Activated CD4-positive, alpha-beta T cell treated with anti-CD3 and anti-CD28 coated beads for 1 hour (primary cell): ENCODE results near the gene SCUBE1.
"Not testable (repeated sequence)": the region's sequence is repeated elsewhere in the genome, so short reads cannot be mapped to it uniquely, and the experiment has no call there.

ENCODE experiments used
- DNase-seq: peaks from one replicate; pipeline ENCODE4 v3.0.0-alpha.2; 2020

SCUBE1 gene

DNA sequence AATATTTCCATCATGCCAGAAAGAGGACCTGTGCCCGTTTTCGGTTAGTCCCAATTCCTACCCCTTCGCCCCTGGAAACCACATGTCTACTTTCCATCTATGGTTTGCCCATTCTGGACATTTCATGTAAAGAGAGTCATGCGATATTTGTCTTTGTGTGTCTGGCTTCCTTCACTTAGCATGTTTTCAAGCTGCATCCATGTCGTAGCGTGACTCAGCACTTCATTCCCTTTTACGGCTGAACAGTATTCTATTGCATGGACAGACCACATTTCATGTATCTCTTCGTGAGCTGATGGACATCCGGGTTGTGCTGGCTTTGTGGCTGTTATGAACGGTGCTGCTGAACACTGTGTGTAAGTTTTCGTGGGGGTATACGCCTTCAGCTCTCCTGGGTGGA lies 43.4 kb downstream of the SCUBE1 start:
- DNase-seq, result no peak

DNA sequence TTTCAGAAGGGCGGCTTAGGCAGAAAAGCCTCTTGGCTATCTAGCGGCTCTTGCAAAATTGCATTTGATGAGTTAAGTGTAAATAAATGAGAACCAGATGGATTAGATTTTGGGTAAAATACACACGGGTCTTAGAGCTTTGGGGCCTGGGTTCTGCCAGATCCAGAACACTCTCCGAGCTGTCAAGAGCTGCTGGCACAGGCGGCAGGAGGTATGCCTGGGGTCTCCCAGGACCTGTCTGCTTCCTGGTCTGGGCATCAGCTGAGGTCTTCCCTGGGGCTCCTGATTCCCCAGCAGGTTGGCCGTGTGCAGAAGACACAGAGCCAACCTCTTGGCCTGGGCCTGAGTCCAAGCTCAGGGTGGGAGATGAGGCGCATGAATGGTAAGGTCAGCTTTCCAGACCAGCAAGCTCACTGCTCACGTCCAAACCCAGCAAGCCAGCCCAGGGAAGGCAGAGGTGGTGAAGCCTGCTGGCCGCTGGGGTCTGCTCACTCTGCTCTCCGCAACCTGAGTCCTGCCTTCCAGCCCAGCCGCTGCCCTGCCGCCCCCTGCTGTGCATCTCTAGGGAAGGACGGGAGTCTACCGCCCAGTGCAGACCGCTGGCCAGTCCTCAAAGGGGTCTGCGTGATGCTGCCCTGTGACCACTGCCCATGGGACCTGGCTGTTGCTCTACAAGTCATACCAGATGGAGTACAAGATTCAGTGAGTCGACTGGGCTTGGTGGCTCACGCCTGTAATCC lies 44.9 kb downstream of the SCUBE1 start:
- DNase-seq, result no peak

DNA sequence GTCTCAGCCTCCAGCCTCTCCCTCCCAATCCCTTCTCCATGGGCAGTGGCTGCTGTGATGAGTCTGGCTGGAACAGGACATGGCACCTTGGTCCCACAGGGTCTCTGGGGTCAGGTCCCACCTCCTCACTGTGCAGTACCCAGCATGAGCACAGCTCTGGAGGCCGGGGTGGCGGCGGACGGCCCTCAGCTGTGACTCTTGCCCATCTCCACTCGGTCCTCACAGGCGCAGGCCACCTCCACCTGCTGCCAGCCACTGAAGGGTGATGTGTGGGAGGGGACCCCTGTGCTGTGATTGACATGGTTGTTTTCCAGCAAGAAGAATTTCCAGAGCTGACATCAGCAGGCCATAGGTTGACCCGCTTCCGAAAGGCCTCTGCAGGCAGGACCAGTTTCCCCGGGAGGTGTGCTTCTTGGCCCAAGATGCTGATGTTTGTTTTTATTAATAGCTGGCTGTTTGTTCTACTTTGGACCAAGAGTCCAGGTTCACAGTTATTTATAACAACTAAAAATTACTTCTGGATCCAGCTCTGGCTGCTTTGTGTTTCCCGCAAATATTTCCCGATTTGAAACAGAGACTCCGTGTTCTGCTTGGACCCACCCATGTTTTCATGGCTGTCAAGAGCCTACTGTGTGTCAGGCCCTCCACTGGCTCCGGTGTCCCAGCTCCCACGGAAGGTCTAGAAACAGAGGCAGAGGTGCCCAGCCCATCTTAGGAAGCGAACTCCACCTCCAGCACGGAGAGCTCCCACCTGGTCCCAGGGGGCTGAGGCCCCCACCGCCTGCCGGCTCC lies 45.7 kb downstream of the SCUBE1 start:
- no peak for DNase-seq

DNA sequence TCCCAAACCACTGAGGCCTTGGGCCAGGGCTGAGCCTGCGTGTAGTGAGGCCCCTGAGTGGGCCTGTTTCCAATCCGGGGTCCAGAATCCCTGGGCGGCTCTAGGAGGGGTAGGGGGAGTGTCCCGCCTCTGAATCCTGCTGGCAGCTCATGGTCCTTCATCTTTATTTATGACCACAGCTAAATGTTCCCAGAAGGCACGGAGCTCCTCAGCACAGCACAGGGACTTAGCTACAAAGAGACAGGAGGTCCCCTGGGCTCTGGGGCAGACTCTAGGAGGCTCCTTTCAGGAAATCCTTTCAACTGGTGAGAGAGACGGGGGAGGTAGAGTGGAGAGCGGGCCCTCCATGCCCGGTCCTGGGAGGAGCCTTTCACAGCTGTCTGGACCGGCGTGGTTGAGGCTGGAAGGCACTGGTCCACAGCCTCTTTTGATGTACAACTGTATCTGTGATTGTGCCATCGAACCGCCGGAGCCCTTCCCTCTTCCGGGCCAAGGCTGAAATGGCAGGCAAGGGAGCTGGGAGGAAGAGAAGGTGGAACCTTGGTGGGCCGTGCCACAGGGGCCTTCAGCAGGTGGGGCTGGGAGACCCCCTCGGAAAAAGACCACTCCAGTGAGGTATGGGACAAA lies 46.8 kb downstream of the SCUBE1 start:
- no peak for DNase-seq

GRCh38 chr22:43295660-43296059 lies 47.5 kb downstream of the SCUBE1 start:
- no peak for DNase-seq

DNA sequence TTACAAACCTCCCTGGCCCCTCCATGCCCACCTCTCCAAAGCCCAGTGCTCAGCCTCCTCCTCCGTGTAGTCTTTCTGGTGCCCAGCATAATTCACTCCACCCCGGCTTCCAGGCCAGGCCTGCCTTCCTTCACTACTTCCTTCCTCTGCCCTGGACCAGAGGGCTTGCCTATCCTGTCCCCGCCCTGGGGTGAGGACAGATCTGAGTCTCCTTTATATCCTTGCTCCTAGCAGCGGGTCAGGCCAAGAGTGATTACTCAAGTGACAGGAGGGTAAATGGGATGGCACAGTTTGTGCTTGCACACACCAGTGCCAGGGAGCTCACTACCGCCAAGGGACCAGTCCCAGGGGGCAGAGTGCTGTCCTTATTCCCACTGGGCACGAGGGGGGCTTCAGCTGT lies 48.0 kb downstream of the SCUBE1 start:
- no peak for DNase-seq

- DNase-seq, result no peak
These were observed 49.3 kb downstream of the SCUBE1 start for GRCh38 chr22:43293655-43294392.

DNA sequence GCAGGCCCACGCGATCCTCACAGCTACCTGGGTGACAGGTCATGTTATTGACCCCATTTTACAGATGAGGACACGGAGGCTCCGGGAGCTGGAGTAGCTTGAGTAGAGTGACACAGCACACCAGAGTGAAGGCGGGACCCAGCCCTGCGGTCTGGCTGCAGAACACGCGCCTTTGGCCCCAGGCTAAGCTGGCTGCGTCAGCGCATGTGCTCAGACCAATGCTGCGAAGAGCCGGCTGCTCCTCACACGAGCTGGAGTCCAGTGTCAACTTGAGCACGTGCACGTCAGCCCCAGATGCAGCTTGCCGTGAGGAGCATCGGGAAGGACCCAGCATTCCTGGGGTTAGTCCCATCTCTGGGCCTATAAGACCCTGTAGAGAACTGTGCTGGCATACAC lies 49.9 kb downstream of the SCUBE1 start:
- DNase-seq, result no peak

GRCh38 chr22:43292630-43293018 lies 50.5 kb downstream of the SCUBE1 start:
- no peak for DNase-seq

DNA sequence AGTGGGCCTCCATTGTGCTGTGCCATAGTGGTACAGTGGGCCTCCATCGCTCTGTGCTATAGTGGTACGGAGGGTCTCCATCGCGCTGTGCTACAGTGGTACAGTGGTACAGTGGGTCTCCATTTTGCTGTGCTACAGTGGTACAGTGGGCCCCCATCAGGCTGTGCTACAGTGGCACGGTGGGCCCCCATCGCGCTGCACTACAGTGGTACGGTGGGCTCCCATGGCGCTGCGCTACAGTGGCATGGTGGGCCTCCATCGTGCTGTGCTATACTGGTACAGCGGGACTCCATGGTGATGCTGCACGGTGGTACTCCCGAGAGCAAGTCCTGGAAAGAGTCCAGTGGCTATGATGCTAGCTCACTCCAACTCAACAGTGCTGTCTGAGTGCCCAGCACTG lies 51.8 kb downstream of the SCUBE1 start:
- no peak for DNase-seq

GRCh38 chr22:43289976-43290721 lies 53.0 kb downstream of the SCUBE1 start:
- DNase-seq, result no peak

GRCh38 chr22:43289531-43289963 lies 53.6 kb downstream of the SCUBE1 start:
- no peak for DNase-seq

GRCh38 chr22:43288807-43289420 lies 54.3 kb downstream of the SCUBE1 start:
- DNase-seq, result no peak

- DNase-seq, result no peak
These were observed 54.8 kb downstream of the SCUBE1 start for GRCh38 chr22:43288378-43288777.

DNA sequence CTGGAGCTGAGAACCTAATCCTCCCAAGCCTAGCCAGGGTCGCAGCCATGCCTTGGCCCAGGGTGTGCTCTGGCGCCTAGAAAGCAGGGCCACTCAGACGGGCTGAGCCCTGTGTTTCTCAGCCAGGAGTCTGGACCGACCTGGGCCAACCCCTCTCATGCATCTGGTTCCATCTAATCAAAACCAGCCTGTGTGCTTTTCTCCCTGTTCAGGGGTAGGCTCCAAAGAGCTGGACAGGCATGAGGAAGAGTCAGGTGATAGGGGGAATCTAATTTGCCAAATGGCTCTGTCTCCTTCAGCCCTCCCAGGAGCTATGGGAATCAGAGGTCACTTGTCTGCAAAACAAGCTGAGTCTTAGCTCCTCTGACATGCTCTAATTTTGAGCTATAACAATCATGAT lies 55.7 kb downstream of the SCUBE1 start:
- DNase-seq, result no peak

- DNase-seq, result no peak
These were observed 61.8 kb downstream of the SCUBE1 start for GRCh38 chr22:43281394-43281793.

GRCh38 chr22:43280523-43280886 lies 62.7 kb downstream of the SCUBE1 start:
- not testable (repeated sequence) for DNase-seq

DNA sequence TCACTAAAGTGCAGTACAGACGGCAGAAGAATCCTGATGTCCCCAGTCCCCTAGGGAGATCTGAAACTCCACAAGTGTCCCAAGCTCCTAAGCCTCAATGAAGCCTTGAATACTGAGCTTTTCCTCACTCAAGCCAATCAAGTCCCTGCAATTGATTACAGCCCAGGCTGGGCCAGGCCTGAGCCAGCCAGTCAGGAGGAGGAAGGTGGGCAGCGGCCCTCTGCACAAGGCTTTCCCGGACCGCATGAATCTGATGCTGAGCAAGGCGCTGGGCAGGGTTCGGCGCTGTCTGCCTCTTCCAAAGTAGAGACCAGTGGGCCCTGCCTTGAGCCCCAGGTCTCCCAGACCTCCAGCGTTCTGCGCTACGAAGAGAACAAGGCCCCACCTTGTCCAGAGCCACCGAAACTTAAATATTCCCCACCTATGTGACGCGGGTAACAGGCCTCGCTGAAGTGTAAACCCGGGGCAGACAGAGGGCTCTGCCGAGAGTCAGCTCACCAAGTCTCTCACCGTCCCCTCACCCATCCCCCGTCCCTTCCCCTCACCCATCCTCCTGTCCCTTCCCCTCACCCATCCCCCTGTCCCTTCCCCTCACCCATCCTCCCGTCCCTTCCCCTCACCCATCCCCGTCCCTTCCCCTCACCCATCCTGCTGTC lies 63.2 kb downstream of the SCUBE1 start:
- no peak for DNase-seq

DNA sequence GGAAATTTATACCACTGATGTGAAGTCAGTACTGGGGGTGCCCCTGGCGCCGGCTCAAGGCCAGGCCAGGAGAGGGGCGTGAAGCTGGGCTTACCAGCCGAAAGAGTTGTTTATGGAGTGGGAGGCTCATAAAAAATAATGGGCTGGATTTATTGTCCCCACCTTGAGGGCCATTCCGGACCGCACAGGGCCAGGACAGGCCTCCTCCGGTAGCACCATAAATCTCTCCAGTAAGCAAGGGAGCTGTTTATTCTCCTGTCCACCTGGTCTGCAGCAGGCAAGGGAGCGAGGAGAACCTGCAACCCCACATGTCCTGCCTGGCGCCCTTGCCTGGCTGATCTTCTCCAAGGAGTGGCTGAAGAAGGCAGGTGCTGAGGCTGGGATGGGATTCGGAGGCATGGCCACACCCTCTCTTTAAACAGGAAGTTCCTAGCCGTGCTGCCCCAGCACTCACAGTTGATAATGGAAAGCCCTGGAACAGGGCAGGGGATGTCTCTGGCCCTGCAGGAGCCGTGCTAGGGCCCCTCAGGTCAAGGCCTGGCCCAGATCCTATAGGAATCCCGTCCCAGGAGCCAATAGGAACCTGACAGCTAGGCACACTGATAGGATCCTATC lies 65.1 kb downstream of the SCUBE1 start:
- no peak for DNase-seq

DNA sequence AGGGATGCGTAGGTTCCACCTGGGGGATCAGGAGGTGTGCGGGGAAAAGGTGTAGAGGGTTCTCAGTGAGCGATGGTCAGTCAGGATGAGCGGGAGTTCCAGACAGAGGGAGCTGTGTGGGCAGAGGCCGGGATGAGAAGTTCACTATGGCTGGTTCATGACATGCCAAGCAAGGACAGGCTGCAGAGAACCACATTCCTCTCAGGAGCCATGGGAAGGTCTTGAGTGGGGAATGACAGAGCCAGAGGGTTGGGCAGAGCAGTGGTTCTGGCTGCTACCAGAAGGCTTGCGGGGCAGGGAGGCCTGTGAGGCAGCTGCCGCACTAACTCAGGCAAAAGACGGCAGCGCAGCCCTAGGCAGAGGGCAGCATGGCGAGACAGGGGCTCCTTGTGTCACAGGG lies 66.1 kb downstream of the SCUBE1 start:
- no peak for DNase-seq

- DNase-seq, result no peak
These were observed 66.9 kb downstream of the SCUBE1 start for GRCh38 chr22:43276321-43276720.
